Astrocyte (in vitro differentiated cells and primary cell): ENCODE data around the gene CREB3L2. TPM values are rescaled to one million over a fixed set of nuclear protein-coding genes. Genes with fewer than 3 reads are reported as not detected.
A peak's percentile ranks its signal among the peaks of the same experiment; 100 is the strongest.

Experiments used
- DNase-seq: peaks from one replicate; pipeline ENCODE4 v3.0.0-alpha.2; 2010; ENCODE audit warnings: low read depth
- FAIRE-seq: peaks from 2 replicates; lab custom pipeline; 2011; peaks lifted over from hg19 to GRCh38; lab: Jason Lieb, UNC
- H2AFZ ChIP-seq: 2 replicates; pipeline ENCODE4 v1.6.0; 2012; ENCODE audit warnings: low read depth, low read length, inconsistent platforms
- H3K27ac ChIP-seq: 2 replicates; pipeline ENCODE4 v1.5.1; 2011; ENCODE audit warnings: low read depth, low read length, inconsistent platforms
- H3K27me3 ChIP-seq: 2 replicates; pipeline ENCODE4 v1.6.0; 2011; ENCODE audit warnings: low read length, inconsistent platforms; ENCODE audit not compliant: insufficient read depth
- H3K36me3 ChIP-seq: 2 replicates; pipeline ENCODE4 v1.5.1; 2011; ENCODE audit warnings: low read length, inconsistent platforms; ENCODE audit not compliant: insufficient read depth
- H3K4me1 ChIP-seq: 2 replicates; pipeline ENCODE4 v1.5.1; 2011; ENCODE audit warnings: low read length, inconsistent platforms; ENCODE audit not compliant: insufficient read depth
- H3K4me2 ChIP-seq: 2 replicates; pipeline ENCODE4 v1.6.0; 2012; ENCODE audit warnings: low read length, inconsistent platforms
- H3K4me3 ChIP-seq: 2 replicates; pipeline ENCODE4 v1.5.1; 2011; ENCODE audit warnings: low read depth, mild to moderate bottlenecking, low read length, inconsistent platforms; ENCODE audit not compliant: insufficient read depth
- H3K79me2 ChIP-seq: 2 replicates; pipeline ENCODE4 v1.6.0; 2012; ENCODE audit warnings: mild to moderate bottlenecking, low read length, inconsistent platforms; ENCODE audit not compliant: insufficient read depth
- H3K9ac ChIP-seq: 2 replicates; pipeline ENCODE4 v1.6.0; 2012; ENCODE audit warnings: mild to moderate bottlenecking, low read length, inconsistent platforms
- H3K9me3 ChIP-seq: 2 replicates; pipeline ENCODE4 v1.5.1; 2012; ENCODE audit warnings: low read depth, mild to moderate bottlenecking, low read length, inconsistent platforms; ENCODE audit not compliant: insufficient read depth
- H4K20me1 ChIP-seq: 2 replicates; pipeline ENCODE4 v1.6.0; 2012; ENCODE audit warnings: low read length, inconsistent platforms; ENCODE audit not compliant: insufficient read depth
- H3K27ac Mint-ChIP-seq: one replicate; pipeline ENCODE4 v1.8.0; 2021; ENCODE audit warnings: mild to moderate bottlenecking, mixed read lengths; ENCODE audit not compliant: unreplicated experiment
- H3K27me3 Mint-ChIP-seq: one replicate; pipeline ENCODE4 v1.8.0; 2021; ENCODE audit warnings: low read depth, mixed read lengths; ENCODE audit not compliant: unreplicated experiment
- H3K36me3 Mint-ChIP-seq: one replicate; pipeline ENCODE4 v1.8.0; 2021; ENCODE audit warnings: low read depth, mixed read lengths; ENCODE audit not compliant: unreplicated experiment
- H3K4me1 Mint-ChIP-seq: one replicate; pipeline ENCODE4 v1.8.0; 2021; ENCODE audit warnings: low read depth, mixed read lengths; ENCODE audit not compliant: unreplicated experiment
- H3K4me3 Mint-ChIP-seq: one replicate; pipeline ENCODE4 v1.8.0; 2021; ENCODE audit warnings: mild to moderate bottlenecking, moderate library complexity, mixed read lengths; ENCODE audit not compliant: unreplicated experiment
- H3K9me3 Mint-ChIP-seq: one replicate; pipeline ENCODE4 v1.8.0; 2021; ENCODE audit warnings: mild to moderate bottlenecking, mixed read lengths; ENCODE audit not compliant: unreplicated experiment
- CTCF ChIP-seq: IDR thresholded peaks from 2 replicates; pipeline ENCODE4 v1.5.1; 2011; ENCODE audit warnings: low read depth, mild to moderate bottlenecking, inconsistent platforms, low read length, moderate library complexity; ENCODE audit not compliant: insufficient read depth
- EZH2 ChIP-seq: IDR thresholded peaks from 2 replicates; pipeline ENCODE4 v1.6.1; 2012; ENCODE audit warnings: mild to moderate bottlenecking, low read length, inconsistent platforms; ENCODE audit not compliant: insufficient read depth
- total RNA-seq: library from RNA; stranded (reverse); gene quantifications from 2 replicates; pipeline ENCODE4 v1.2.1, GENCODE V29; 2021

The CREB3L2 gene
- total RNA-seq, 1 donor from 2014 or later = 116 TPM

- no peaks in the 10 kb centered on the region for H3K9me3 ChIP-seq
- no peak overlapping the region for H3K9ac ChIP-seq
- no peak overlapping the region for H2AFZ ChIP-seq
- H3K27me3 ChIP-seq = no peaks in the 10 kb centered on the region
- H3K4me3 ChIP-seq = no peak overlapping the region
- peaks cover 84% of the 10 kb centered on the region for H3K79me2 ChIP-seq
- Mint-ChIP-seq H3K36me3 (peaks cover 47% of the 10 kb centered on the region), H3K27ac (peak overlapping the region; percentile 54), H3K9me3 (peaks cover under 1% of the 10 kb centered on the region), H3K4me1 (peaks cover 36% of the 10 kb centered on the region), H3K27me3 (no peaks in the 10 kb centered on the region), H3K4me3 (no peak overlapping the region)
- H3K36me3 ChIP-seq = peaks cover 28% of the 10 kb centered on the region
- no peak overlapping the region for H3K4me2 ChIP-seq
- peaks cover 7% of the 10 kb centered on the region for H4K20me1 ChIP-seq
- H3K4me1 ChIP-seq = peaks cover 27% of the 10 kb centered on the region
- FAIRE-seq (no peak), DNase-seq (no peak)
- no peak overlapping the region for H3K27ac ChIP-seq
- TF ChIP-seq EZH2 (no peak), CTCF (no peak)
Observed at GRCh38 chr7:137925754-137926153, 76.1 kb downstream of the CREB3L2 start.

DNA sequence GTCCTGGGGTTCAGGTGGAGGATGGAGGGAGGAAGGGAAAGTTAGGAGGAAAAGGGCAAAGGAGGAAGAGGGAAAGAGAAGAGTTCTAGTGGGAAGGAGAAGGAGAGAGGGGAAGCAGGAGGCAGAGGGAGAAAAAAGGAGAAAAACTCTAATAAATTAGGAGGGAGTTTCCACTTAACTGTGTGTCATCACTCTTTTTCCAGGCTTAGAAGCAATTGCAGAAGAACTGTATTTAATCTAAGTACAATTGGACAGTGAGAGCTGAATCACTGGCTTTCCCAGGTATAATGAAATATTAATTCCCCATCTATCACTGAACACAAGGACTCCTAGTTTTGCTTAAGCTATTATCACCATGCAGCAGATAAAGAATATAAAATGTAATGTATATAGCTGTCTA, 76.8 kb downstream of the CREB3L2 start:
- no peak overlapping the region for H3K4me3 ChIP-seq
- H3K9ac ChIP-seq = peak overlapping the region; percentile 35
- H3K36me3 Mint-ChIP-seq = peaks cover 48% of the 10 kb centered on the region
- H3K27ac ChIP-seq = peak overlapping the region; percentile 92
- no peaks in the 10 kb centered on the region for H3K27me3 Mint-ChIP-seq
- H3K27ac Mint-ChIP-seq = no peak overlapping the region
- H3K27me3 ChIP-seq = no peaks in the 10 kb centered on the region
- FAIRE-seq (no peak), DNase-seq (no peak)
- H3K4me2 ChIP-seq = no peak overlapping the region
- no peaks in the 10 kb centered on the region for H3K9me3 ChIP-seq
- H3K36me3 ChIP-seq = peaks cover 28% of the 10 kb centered on the region
- H3K79me2 ChIP-seq = peaks cover 84% of the 10 kb centered on the region
- peaks cover 21% of the 10 kb centered on the region for H3K4me1 ChIP-seq
- peaks cover 2% of the 10 kb centered on the region for H3K9me3 Mint-ChIP-seq
- no peak overlapping the region for H3K4me3 Mint-ChIP-seq
- no peak for TF ChIP-seq CTCF
- no peak for TF ChIP-seq EZH2
- H2AFZ ChIP-seq = no peak overlapping the region
- peaks cover 8% of the 10 kb centered on the region for H4K20me1 ChIP-seq
- peaks cover 40% of the 10 kb centered on the region for H3K4me1 Mint-ChIP-seq

GRCh38 chr7:137923380-137923779, 78.5 kb downstream of the CREB3L2 start:
- H3K4me1 ChIP-seq = peaks cover 20% of the 10 kb centered on the region
- H3K27me3 ChIP-seq = no peaks in the 10 kb centered on the region
- peak overlapping the region; percentile 62 for H3K4me2 ChIP-seq
- H4K20me1 ChIP-seq = peaks cover 17% of the 10 kb centered on the region
- H3K27ac ChIP-seq = peak overlapping the region; percentile 92
- H3K27ac Mint-ChIP-seq = peak overlapping the region; percentile 0
- no peak overlapping the region for H3K4me3 Mint-ChIP-seq
- no peaks in the 10 kb centered on the region for H3K27me3 Mint-ChIP-seq
- H3K9me3 ChIP-seq = no peaks in the 10 kb centered on the region
- peak overlapping the region; percentile 74 for H3K9ac ChIP-seq
- DNase-seq (peak; percentile 82), FAIRE-seq (peak; percentile 73)
- H3K36me3 ChIP-seq = peaks cover 28% of the 10 kb centered on the region
- TF ChIP-seq EZH2 (no peak), CTCF (no peak)
- H3K79me2 ChIP-seq = peaks cover 88% of the 10 kb centered on the region
- peaks cover 52% of the 10 kb centered on the region for H3K36me3 Mint-ChIP-seq
- peaks cover 47% of the 10 kb centered on the region for H3K4me1 Mint-ChIP-seq
- no peak overlapping the region for H3K4me3 ChIP-seq
- no peak overlapping the region for H2AFZ ChIP-seq
- H3K9me3 Mint-ChIP-seq = peaks cover 2% of the 10 kb centered on the region
